GM21423 (cell line): ENCODE measurements around the gene SRPX.

Experiments
- ATAC-seq: cut with Tn5 transposase; IDR thresholded peaks from one replicate; pipeline ENCODE4 v1.9.1; 2021; ENCODE audit warnings: mild to moderate bottlenecking, moderate library complexity; ENCODE audit not compliant: unreplicated experiment

The SRPX gene, protein sequence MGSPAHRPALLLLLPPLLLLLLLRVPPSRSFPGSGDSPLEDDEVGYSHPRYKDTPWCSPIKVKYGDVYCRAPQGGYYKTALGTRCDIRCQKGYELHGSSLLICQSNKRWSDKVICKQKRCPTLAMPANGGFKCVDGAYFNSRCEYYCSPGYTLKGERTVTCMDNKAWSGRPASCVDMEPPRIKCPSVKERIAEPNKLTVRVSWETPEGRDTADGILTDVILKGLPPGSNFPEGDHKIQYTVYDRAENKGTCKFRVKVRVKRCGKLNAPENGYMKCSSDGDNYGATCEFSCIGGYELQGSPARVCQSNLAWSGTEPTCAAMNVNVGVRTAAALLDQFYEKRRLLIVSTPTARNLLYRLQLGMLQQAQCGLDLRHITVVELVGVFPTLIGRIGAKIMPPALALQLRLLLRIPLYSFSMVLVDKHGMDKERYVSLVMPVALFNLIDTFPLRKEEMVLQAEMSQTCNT

DNA sequence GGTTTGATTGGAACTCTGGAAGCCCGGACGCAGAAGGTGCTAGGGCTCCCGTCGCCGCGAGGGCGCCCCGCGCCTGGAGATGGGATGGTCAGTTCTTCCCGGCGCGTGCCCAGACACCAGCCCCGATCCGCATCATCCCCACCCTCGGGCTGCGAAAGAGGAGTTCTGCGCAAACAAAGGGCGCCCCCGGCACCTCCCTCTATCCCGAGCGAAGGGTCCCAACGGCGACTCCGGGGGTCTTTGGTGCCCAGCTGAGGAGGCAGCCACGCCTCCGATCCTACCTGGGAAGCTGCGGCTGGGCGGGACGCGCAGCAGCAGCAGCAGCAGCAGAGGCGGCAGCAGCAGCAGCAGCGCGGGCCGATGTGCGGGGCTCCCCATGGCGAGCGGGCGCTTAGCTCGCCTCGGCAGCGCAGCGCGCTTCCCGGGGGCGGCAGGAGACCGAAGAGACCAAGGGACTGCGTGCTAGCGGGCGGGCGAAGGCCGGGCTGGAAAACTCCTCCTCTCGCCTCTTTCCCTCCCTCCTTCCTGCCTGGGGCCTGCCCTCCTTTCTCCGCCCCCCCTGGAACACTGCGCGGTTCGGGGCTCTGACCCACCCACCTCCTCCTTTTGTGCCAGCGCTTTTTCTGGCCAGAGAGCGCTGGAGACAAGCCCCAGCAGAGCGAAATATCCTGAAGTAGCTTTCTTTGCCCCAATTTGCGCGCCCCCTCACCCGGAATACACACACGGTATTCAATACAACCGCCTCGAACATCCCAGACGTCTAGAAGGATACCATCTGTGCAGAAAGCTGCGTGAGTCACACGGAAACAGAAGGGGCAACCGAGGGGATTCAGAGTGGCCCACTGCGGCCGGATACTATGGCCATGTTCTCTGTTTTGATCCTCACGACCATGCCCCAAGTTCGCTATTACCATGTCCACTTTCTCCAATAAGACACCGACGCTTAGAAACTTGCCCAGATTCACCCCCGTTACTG lies at the start of gene SRPX:
SRPX (minus strand) TSS at position 457 of the 976 bp plus-strand sequence; CDS start at position 378, 79 bp downstream.
- no peak for ATAC-seq

DNA sequence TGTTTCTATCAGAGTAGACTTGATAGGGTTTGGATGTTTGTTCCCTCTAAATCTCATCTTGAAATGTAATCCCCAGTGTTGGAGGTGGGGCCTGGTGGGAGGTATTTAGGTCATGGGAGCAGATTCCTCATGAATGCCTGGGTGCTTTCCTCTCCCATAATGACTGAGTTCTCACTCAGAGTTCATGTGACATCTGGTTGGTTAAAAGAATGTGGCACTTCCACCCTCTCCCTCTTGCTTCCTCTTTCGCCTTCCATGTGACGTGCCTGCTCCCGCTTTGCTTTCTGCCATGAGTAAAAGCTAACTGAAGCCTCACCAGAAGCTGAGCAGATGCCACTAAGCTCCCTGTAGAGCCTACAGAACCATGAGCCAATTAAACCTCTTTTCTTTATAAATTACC lies 47.3 kb upstream of the SRPX start:
- no peak for ATAC-seq

DNA sequence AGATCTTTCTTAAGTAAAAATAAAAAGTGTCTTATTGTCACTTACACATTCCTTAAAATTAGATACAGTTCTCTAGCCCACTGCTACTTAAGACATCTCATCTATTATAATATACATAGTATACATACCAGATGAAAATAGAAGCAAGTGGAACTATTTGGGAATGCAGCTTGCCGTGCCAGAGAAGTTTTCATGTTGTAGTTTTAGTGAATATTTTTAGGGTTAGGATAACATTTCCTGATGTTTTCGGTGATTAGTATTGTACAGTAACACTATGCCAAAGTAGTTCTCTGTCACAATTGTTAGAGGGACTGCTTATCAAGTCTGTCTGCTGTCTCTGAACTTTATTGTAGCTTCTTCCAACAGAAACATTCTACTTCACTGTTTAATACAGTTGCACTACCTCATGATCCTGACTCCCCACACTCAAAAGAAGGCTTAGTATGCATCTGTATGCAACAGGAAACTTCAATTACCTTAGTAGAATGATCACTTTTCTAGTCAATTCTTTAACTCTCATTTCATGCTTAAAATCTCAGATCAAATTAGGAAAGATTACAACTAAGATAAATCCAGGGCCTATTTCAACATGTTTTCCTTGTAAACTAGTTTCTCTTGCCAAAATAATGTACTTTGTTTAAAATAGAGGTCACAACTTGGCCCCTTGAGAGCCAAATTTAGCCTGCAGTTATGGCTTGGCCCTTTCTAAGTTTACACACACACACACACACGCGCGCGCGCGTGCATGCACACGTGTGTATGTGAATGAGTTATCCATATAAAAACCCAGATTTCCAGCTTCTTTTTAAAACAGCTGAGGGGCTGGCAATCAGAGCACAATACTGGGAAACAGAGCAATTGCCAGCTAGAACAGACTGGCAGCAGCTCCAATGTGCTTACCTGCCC lies 42.3 kb upstream of the SRPX start:
- no peak for ATAC-seq

DNA sequence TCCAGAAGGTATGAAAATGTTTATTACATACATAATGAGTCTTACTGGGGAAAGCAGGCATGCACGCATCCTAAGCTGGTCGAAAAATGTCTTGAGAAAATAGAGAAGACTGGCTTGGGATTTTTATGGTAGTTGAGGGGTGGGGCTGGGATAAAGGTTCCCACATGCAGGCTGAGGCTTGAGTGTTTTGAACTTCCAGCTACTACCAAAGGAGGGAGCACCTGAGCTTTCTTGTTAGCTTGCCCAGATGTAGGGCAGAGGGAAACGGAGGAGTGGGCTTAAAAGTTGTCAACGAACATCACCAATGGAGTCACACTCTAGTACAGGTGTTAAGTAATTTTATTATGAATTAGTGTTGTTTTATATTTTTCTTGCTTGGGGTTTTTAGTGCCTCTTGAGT lies 39.6 kb upstream of the SRPX start:
- no peak for ATAC-seq

DNA sequence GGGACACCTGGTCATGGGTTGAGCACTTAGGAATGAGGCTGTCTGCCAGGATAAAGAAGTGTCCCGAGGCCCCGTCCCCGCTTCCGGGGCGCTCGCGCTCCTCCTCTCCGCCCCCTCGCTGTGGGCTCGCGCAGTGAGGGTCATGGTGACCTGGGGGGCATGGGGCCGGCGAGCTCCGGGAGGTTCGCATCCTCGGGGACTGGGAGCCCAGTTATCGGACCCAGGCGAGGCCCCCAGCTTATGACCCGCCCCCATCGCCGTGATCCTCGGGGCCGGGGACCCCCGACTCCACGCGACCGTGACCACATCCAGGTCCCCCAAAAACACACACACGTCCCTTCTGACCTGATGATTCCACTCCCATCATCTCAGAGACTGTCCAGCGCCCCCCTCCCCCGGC lies 35.3 kb upstream of the SRPX start:
- no peak for ATAC-seq

DNA sequence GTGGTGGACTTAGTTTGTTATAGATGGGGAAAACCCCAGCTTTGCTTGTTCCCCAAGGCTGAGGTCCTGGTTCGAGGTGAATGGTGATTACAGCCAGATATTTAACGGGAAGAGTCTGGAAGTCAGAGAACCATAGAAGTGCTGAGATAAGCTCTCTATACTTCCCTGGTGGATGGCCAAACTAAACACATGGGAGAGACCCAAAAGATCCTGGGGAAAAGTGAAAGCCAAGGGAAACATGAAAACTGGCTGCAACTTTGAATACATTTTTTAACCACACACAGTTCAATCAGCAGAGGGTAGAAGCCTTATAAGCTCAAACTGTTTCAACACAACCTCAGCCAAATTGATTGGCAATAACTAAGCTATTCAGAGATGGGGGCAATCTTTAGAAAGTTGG lies 29.3 kb upstream of the SRPX start:
- ATAC-seq = no peak

DNA sequence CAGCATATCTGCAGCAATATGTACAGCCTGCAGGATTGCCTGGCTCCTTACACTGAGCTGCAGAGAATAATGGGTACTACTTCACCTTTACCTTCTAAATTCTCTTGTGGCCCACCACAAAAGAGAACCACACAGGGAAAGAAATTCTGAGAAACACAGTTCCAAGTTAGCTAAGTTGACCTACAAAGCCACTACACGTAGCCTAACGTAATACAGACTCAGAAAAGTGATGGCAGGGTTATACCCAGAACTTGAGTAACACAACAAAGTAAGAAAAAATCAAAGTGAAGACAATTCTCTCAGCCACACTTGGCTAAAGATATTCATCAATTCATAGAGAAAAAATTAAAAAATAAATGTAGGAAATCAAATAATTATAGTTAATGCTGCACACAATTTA lies 26.4 kb upstream of the SRPX start:
- ATAC-seq = no peak

DNA sequence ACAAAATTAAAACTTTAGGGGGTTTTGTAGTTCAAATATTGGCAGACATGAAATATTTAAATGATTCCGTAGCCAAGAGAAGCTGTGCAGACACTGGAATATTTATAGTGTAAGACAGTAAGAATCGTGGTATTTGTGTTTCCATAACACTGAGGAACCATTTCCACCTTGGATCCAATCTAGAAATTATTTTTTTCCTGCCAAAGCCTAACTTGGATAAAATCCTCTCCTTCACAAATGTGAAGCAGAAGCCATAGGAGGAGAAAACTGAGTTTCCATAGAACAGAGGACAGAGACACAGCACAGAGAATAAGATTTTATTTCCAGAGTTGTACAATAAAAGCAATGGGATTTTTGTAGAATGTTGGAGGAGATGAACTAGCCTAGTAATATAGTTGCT lies 19.9 kb upstream of the SRPX start:
- ATAC-seq = no peak

DNA sequence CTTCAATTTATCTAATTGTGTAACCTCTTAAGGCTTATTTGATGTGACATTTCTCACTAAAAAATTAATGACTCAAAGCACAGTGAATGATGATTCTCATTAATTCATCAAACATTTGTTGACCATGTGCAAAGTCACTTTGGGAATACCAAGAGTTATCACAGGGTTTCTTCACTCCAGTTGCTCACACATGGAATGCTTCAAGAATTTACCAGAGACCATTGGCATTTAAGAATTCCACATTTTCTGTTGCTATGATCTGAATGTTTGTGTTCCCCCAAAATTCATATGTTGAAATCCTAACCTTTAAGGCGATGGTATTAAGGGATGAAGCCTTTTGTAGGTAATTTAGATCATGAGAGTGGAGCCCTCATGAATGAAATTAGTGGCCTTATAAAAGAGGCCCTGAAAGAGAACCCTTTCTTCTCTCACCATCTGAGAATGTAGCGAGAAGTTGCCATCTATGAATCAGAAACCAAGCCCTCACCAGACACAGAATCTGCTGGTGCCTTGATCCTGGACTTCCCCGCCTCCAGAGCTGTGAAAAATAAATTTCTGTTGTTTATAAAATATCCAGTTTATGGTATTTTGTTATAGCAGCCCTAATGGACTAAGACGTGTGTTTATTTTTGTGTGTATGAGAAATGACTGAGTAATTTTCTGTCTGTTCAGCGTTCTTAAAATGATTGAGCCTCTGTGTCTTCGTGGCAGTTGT lies 16.4 kb upstream of the SRPX start:
- ATAC-seq = no peak

DNA sequence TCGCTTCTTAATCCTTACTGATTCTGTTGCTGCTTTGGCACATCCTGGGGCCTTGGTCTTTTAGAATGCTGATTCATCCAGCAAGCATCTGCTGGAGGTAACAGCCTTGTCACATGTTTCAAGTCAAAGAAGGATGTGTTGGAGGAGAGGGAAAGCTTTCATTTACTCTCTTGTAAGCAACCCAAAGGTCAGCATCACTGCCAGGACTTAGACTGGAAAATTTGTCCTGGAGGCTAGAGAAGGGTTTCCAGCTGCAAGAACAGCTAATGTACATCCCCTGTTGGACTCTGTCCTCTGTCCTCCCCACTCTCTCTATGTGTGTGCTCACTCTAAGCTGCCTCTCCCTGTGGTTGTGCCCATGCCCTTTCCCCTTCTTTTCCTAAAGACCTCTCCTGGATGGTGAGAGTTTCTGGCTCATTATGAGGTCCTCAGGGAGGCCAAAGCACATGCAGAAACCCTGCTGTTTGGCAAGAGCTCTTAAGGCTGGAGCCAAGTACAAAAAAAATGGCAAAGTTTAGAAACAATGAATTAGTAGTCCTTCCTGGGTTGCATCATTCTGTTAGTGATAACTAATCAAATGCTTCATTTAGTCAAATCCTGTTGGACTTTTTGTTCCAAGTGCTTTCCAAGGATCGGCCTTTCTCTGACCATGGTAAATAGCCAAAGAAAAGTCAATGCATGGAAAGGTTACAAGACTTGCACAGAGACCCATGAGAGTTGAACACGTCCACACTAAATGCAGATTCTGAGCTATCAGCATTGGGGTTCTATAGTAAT lies 13.4 kb upstream of the SRPX start:
- no peak for ATAC-seq

DNA sequence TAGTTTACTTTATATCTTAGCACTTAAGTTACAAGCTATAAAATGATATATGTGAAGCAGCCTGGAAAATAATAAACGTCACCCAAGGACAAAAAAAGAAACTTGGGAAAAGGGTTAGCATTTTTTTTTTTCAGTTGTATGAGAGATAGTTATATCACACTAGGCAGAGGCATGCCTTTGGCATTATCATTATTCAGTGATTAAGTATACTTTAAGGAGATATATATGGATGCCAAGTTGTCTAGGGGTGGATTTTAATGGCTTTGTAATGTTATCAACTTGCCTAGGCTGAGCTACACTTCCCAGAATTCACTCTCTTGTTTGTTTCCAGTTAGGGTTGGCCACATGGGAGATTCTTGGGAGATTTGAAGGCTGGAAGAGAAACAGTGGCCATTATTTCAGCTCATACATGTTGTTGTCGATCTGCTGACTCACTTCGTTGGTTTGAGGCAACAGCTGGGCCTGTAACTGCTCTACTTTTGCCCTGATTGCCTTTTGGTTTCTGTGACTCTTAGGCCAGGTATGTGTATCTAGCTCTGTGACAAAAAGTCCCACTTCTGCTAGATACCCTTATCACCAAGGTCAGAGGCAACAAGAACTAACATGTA lies 11.5 kb upstream of the SRPX start:
- no peak for ATAC-seq

DNA sequence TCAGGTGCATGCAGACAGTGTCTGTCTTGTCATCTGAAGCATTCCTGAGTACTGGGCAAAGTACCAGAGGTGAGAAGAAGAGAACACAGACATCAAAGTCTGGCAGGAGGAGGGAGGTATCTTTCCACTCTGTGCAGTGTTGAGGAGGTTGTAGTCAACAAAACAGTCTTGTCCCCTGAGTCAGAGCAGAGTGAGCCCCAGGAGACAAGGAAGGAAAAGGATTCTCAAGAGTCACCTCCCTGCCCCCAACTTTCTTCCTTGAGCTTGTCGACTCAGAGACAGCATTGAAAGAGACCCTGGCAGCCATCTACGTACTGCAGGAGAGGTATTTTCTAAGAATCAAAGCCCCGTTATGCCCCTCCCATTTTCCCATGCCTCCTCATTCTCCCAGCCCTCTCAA lies 4.4 kb upstream of the SRPX start:
- no peak for ATAC-seq

DNA sequence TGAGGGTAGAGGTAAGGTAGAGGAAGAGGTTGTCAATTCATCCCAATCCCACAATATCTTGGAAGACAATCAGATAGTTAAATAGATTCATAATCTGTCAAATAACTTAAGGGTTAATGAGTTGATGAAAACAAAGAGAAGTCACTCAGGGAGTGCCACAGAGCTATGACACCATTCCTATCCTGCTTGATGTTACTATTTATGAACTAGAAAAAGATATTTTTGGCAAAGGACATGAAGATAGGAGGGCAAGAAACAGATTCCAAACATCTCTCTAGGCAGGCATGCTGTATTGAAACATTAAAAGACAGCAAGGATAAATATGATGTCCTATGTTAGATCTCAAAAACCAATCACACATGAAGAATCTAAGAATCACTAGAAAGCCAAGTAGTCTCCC lies 3.5 kb upstream of the SRPX start:
- ATAC-seq = no peak

DNA sequence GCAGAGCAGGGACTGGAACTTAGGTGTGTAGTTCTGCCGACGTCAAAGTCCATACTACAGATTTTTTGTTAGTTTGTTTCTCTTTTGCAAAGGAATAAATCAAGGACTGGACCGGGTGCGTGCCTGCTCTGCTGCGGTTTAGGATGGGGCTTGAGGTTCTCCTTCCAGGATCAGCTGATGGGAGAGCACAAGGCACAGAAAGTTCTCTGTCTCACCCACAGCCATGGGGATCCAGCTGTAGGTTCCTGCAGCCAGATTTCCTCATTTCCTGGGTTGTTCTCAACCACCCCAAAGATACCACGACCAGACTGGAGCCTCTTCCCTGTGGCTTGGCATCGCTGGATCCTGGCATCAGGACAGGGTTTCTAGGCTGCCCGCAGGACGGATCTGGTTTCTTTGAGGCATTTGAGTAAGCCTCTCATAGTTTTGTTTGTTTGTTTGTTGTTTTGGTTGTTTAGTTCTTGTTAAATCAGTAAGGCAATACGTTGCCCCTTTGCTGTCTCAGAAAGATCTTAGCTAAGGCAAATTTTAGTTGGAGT lies 789 bp upstream of the SRPX start:
- ATAC-seq = no peak

DNA sequence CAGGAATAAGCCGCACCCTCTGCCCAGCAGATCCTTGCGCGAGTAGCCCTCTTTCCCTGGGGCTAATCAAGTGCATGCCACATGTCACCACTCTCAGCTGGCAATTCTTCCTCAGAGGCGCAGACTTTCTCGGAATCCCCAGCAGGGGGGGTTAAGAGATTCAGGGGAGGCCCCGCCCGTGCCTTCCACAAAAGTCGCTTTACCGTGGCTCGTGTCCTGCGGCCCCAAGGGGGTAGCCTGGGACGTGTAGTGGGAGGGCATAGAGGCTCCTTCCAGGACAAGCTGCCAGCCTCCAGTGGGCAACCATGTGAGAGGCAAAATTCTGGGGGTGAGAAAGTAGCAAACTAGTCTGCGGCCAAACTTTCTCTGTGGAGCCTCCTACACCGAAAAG lies 652 bp downstream of the SRPX start:
- ATAC-seq = no peak

DNA sequence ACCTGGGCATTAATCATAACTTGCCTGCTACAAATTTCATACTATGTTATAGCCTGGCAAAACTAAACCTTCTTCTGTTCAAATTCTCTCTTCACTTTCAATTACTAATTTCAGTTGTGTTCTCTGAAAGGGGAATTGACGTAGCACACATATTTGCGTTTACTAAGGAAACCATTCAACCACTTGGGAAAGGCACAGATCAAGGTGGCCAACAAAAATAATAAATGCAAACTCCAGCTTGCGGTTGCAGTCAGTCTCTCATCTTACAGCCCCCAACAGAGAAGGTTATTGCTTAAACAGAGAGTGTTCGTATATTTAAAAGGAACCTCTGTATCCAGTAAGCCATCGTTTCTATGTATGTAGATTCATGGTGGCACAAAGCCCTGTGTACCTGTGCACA lies 4.0 kb downstream of the SRPX start:
- ATAC-seq = no peak

DNA sequence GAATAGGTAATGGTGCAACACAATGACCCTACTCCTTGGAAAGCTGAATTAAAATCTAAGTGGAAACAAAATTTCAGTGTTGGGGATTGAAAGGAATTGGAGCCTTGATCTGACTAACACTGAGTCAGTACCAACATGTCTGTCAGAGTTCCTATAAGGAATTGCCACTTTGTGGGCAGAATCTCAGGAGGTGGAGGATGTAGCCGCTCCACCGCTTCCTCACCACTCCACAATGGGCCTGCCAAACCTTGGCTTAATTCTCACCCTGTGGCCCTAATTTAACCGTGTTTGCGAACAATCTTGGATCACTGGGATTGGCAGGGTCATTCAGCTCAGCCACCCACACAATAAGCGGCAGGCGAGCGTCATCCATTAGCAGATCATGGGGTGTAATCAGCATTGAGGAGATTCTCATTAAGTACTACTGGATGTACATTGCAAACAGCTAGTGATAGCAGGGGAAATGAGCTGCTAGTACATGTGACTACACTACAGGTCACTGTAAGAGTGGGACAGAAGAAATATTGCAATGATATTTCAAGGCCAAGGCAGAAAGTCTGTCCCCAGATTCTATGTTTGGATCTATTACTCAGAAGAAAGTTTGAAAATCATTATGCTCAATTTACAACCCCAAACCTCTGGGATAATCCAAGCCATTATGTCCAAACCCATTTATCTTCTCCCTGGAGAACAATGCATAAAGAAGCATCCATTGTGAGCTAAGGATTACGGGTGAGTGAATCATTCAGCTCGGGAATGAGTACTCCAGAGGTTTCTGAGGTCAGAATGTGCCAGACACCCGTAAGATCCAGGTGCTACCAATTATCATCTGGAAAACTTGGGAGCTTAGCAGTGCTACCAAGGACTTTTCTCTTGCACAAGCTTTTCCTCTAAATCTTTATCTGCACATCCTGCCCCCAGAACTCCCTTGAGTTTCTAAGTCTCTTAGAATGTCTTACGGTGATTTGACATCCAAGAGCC lies 5.8 kb downstream of the SRPX start:
- no peak for ATAC-seq

DNA sequence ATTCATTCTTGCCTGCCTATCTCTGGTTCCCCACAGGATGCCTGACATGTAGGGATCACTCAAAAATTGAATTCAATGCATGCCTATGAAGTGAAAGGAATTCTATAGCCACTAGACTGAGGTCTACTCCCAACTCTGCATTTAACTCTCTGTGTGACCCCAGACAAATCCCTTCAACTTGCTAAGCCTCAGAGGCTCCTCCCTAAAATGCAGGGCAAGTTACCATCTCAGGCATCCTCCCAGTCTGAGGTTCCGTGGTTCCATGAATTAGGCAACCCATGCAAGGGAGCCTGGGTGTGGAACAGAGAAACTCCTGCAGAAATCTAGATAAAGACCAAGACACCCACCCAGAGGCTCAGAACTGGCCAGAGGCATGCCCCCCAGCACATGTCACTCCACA lies 6.6 kb downstream of the SRPX start:
- no peak for ATAC-seq
